HepG2 (cell line): Measurements from ENCODE around the gene HDHD3. TPM values are rescaled to one million over a fixed set of nuclear protein-coding genes. Genes with fewer than 3 reads are reported as not detected.

Experiments
- ATM ChIP-seq: fragments of 450-650 bp; IDR thresholded peaks from 2 replicates; pipeline ENCODE4 v1.7.1; 2017; ENCODE audit warnings: mild to moderate bottlenecking, borderline replicate concordance
- ATRX ChIP-seq: sonication (generic); formaldehyde crosslinking; IDR thresholded peaks from 2 replicates; pipeline ENCODE4 v1.4.0; 2020; ENCODE audit warnings: missing genetic modification reagents, borderline replicate concordance
- CHD2 ChIP-seq: IDR thresholded peaks from 2 replicates; pipeline ENCODE4 v1.6.1; 2011; ENCODE audit warnings: low read depth, low read length, improper control_type of control experiment
- ELF4 ChIP-seq: sonication (generic); formaldehyde crosslinking; IDR thresholded peaks from 2 replicates; pipeline ENCODE4 v1.5.0; 2020; ENCODE audit warnings: missing genetic modification reagents, mild to moderate bottlenecking, moderate library complexity, borderline replicate concordance
- FOXP1 ChIP-seq, 2 experiments: fragments of 450-650 bp in 1 of 2; IDR thresholded peaks; 2 replicates each; pipeline ENCODE4 v1.6.1; 2017 to 2018; ENCODE audit warnings: antibody characterized with exemption in 1 of 2
- HMG20A ChIP-seq: IDR thresholded peaks from 2 replicates; pipeline ENCODE4 v1.6.1; 2016; ENCODE audit warnings: borderline replicate concordance
- KDM6A ChIP-seq: IDR thresholded peaks from 2 replicates; pipeline ENCODE4 v1.6.1; 2016; ENCODE audit warnings: low read depth
- NCOA1 ChIP-seq: sonication (generic); formaldehyde crosslinking; IDR thresholded peaks from 2 replicates; pipeline ENCODE4 v1.9.0; 2021; ENCODE audit warnings: missing genetic modification reagents
- NR2F2 ChIP-seq: IDR thresholded peaks from 2 replicates; pipeline ENCODE4 v1.6.1; 2012; ENCODE audit warnings: low read depth, inconsistent platforms, borderline replicate concordance
- PAF1 ChIP-seq: IDR thresholded peaks from 2 replicates; pipeline ENCODE4 v1.6.1; 2016; ENCODE audit warnings: missing genetic modification reagents, missing compliant biosample characterization
- SCMH1 ChIP-seq: sonication (generic); formaldehyde crosslinking; IDR thresholded peaks from 2 replicates; pipeline ENCODE4 v1.9.0; 2021; ENCODE audit warnings: missing genetic modification reagents, mild to moderate bottlenecking, borderline replicate concordance
- SIN3A ChIP-seq: IDR thresholded peaks from 2 replicates; pipeline ENCODE4 v1.6.1; 2011; ENCODE audit warnings: low read depth, mild to moderate bottlenecking, control low read depth, low read length, borderline replicate concordance
- SMAD9 ChIP-seq: sonication (generic); formaldehyde crosslinking; IDR thresholded peaks from 2 replicates; pipeline ENCODE4 v1.5.1; 2020; ENCODE audit warnings: mild to moderate bottlenecking, missing genetic modification reagents
- TBX3 ChIP-seq: fragments of 450-650 bp; IDR thresholded peaks from 2 replicates; pipeline ENCODE4 v1.6.1; 2017; ENCODE audit warnings: antibody characterized with exemption, mild to moderate bottlenecking, inconsistent platforms, borderline replicate concordance
- ZC3H13 ChIP-seq: sonication (generic); formaldehyde crosslinking; IDR thresholded peaks from 2 replicates; pipeline ENCODE4 v1.8.1; 2023; ENCODE audit warnings: mild to moderate bottlenecking, missing genetic modification reagents, moderate library complexity
- ZKSCAN5 ChIP-seq: sonication (generic); formaldehyde crosslinking; IDR thresholded peaks from 2 replicates; pipeline ENCODE4 v1.5.1; 2020; ENCODE audit warnings: mild to moderate bottlenecking, missing genetic modification reagents
- ZNF232 ChIP-seq: sonication (generic); formaldehyde crosslinking; IDR thresholded peaks from 2 replicates; pipeline ENCODE4 v1.4.0; 2020; ENCODE audit warnings: missing genetic modification reagents, borderline replicate concordance
- ZNF251 ChIP-seq: sonication (generic); formaldehyde crosslinking; IDR thresholded peaks from 2 replicates; pipeline ENCODE4 v1.9.0; 2021; ENCODE audit warnings: mild to moderate bottlenecking, missing genetic modification reagents
- ZNF609 ChIP-seq: sonication (generic); formaldehyde crosslinking; IDR thresholded peaks from 2 replicates; pipeline ENCODE4 v1.4.0; 2020; ENCODE audit warnings: mild to moderate bottlenecking, missing genetic modification reagents, borderline replicate concordance
- ZNF660 ChIP-seq: sonication (generic); formaldehyde crosslinking; IDR thresholded peaks from 2 replicates; pipeline ENCODE4 v1.5.1; 2020; ENCODE audit warnings: mild to moderate bottlenecking, low read depth, missing genetic modification reagents, borderline replicate concordance
- ZNF713 ChIP-seq: sonication (generic); formaldehyde crosslinking; IDR thresholded peaks from 2 replicates; pipeline ENCODE4 v1.4.0; 2020; ENCODE audit warnings: mild to moderate bottlenecking, missing genetic modification reagents
- ZNF891 ChIP-seq: sonication (generic); formaldehyde crosslinking; IDR thresholded peaks from 2 replicates; pipeline ENCODE4 v1.5.0; 2020; ENCODE audit warnings: mild to moderate bottlenecking, missing genetic modification reagents
- polyA plus RNA-seq, 8 experiments: library from polyadenylated mRNA; depleted of rRNA in 3 of 8; stranded (reverse) in 7 of 8; unstranded in 1 of 8; fragments of >200 nt; fragmentation: Illumina TruSeq in 4 of 8; extraction: Trizol in 4 of 8; gene quantifications; 2 replicates each; pipeline versions ENCODE4 v1.2.1 to v1.2.3, GENCODE V29; 2011 to 2016; ENCODE audit warnings: low read depth in 4 of 8, missing spikeins in 1 of 8, mixed read lengths in 1 of 8; ENCODE audit not compliant: insufficient read depth in 1 of 8
- total RNA-seq, 5 experiments: library from RNA; depleted of rRNA; stranded (reverse); fragments of >200 nt; fragmentation: Illumina TruSeq; extraction: Trizol; gene quantifications; 2 replicates each; pipeline ENCODE4 v1.2.3, GENCODE V29; 2016; ENCODE audit warnings: low read depth in 1 of 5
- TF ChIP-seq, protein P1 (sequence below): sonication (generic); formaldehyde crosslinking; IDR thresholded peaks from 2 replicates; pipeline ENCODE4 v1.4.0; 2020; ENCODE audit warnings: missing genetic modification reagents, borderline replicate concordance
- TF ChIP-seq, protein P2 (sequence below): sonication (generic); formaldehyde crosslinking; conservative IDR thresholded peaks from 2 replicates; pipeline ENCODE4 v1.4.0; 2020; ENCODE audit warnings: missing genetic modification reagents

HDHD3 gene
- total and polyA plus RNA-seq, 2 of the 13 experiments (the other 11 are each of a cell fraction or from before 2014, with no cell fraction given): 23.1 to 38.5 TPM

DNA sequence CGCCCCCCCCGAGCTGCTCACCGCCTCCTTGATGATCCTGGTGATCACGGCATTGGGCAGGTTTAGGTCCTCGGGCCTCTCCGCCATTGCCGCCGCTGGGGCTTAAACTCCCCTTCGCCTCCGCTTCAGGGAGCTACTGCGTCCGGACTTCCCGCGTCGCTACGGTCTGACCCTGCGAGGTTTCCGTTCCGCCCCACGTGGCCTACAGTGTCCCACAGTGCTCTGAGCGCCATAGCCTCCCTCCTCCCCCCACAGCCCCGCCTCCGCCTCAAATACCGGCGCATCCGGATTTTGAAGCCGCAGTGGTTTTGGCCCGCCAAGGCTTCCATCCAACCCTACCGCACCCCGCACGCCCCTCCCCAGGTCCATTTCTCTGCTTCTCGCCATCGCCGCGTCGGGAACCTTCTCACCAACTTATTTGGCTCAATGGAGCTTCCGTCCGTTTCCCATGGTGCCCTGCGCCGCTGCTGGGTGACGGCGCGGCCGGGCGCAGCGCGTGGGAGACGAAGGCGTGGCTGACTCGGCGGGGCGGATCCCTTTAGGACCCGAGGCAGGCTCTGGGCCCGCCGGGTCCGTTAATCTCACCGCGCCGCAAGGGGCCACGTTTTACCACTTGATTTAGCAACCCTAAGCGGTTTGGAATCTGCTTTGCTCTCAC lies 33.5 kb upstream of the HDHD3 start, which contains the start of the genes C9orf43 and POLE3 (continued):
- TF ChIP-seq ZC3H13 (CRISPR knock-in tag) (peak; percentile 90), ZNF232 (CRISPR knock-in tag) (no peak), ZNF609 (no peak), NCOA1 (CRISPR knock-in tag) (peak; percentile 78; the same call in 1 of the 2 replicates), CHD2 (peak; percentile 84), ELF4 (CRISPR knock-in tag) (no peak), ZNF251 (no peak), ZNF891 (peak; percentile 88; the same call in 1 of the 2 replicates), NR2F2 (peak; percentile 23; the same call in 1 of the 2 replicates), FOXP1 (IDR thresholded peaks at IDR 0.05) (no peak), FOXP1 (CRISPR knock-in tag; IDR thresholded peaks at IDR 0.05) (no peak), ZNF660 (no peak), SCMH1 (CRISPR knock-in tag) (no peak), KDM6A (CRISPR knock-in tag) (peak; percentile 35; the same call in 1 of the 2 replicates), HMG20A (no peak), TBX3 (peak; percentile 79), ZNF713 (CRISPR knock-in tag) (no peak), ATM (no peak), ZKSCAN5 (CRISPR knock-in tag) (no peak), ATRX (CRISPR knock-in tag) (no peak), SMAD9 (no peak), SIN3A (peak; percentile 93; the same call in 1 of the 2 replicates), PAF1 (no peak)
- TF ChIP-seq, protein P1, sequence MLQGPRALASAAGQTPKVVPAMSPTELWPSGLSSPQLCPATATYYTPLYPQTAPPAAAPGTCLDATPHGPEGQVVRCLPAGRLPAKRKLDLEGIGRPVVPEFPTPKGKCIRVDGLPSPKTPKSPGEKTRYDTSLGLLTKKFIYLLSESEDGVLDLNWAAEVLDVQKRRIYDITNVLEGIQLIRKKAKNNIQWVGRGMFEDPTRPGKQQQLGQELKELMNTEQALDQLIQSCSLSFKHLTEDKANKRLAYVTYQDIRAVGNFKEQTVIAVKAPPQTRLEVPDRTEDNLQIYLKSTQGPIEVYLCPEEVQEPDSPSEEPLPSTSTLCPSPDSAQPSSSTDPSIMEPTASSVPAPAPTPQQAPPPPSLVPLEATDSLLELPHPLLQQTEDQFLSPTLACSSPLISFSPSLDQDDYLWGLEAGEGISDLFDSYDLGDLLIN: peak; percentile 65; the same call in 1 of the 2 replicates
- TF ChIP-seq, protein P2, sequence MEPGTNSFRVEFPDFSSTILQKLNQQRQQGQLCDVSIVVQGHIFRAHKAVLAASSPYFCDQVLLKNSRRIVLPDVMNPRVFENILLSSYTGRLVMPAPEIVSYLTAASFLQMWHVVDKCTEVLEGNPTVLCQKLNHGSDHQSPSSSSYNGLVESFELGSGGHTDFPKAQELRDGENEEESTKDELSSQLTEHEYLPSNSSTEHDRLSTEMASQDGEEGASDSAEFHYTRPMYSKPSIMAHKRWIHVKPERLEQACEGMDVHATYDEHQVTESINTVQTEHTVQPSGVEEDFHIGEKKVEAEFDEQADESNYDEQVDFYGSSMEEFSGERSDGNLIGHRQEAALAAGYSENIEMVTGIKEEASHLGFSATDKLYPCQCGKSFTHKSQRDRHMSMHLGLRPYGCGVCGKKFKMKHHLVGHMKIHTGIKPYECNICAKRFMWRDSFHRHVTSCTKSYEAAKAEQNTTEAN: peak; percentile 59
